ENCODE results near the gene MPLKIP.
"Not testable (repeated sequence)": the region's sequence is repeated elsewhere in the genome, so short reads cannot be mapped to it uniquely, and the experiment has no call there.

The MPLKIP gene

GRCh38 chr7:40137563-40137962, 3.1 kb upstream of the MPLKIP start:
- H3K27ac ChIP-seq, result no peak overlapping the region
- TF ChIP-seq ZFX (IDR thresholded peaks at IDR 0.05), result no peak
- TF ChIP-seq CTCF (conservative IDR thresholded peaks at IDR 0.05), result no peak

DNA sequence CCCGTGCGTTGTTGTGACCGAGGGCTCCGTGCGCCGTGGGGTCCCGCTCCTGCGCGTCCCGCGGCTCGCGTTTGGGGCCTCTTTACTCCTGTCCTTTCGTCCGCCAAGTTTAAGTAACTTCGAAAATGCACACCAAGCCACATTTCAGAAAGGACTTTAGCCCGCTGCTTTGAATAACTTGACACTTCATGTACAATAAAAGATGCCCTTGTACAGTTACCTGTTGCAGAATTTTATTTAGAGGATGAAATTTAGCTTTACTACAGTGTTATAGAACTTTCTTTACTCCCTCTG, 842 bp upstream of the MPLKIP start:
- TF ChIP-seq CTCF (conservative IDR thresholded peaks at IDR 0.05) (no peak), ZFX (IDR thresholded peaks at IDR 0.05) (no peak)
- H3K27ac ChIP-seq, result peak overlapping the region; percentile 78

DNA sequence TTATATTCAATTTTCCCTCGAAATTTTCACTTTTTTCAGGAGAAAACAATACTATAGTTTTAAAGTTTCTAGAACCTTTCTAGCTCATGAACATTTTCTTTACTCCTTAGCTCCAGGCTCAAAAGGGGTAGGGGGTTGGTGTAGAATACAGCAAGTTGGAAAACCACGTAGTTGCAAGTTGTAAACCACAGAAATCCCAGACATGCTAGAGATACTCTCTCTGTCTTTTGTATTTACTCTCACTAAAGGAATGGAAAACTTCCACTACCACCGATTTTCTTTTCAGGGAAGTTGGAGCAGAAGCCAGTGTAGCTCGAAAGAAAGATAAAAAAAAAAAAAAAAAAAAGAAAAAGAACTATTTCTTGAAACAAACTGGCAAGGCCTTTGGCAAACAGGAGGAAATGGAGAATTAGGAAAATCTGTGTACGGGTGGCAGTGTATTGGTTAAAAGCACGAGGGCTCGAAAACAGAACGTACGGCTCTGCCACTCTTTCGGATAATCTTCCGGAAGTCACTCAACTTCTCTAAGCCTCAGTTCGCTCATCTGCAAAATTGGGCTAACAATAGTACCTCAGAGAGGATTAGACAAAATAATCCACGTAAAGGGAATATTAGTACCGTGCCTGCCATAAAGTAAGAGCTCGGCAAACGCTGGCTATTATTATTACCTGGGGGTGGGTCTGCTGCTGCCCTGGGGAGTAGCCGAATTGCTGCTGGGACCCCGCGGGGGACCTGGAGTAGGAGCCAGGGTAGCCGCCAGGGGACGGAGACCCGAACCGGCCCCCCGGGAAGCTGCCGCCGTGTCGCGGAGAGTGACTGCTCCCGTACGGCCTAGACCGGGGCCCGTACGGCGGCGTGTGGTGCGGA, 628 bp downstream of the MPLKIP start:
- no peak for TF ChIP-seq CTCF (conservative IDR thresholded peaks at IDR 0.05)
- no peak for TF ChIP-seq ZFX (IDR thresholded peaks at IDR 0.05)
- H3K27ac ChIP-seq, result peak overlapping the region; percentile 78

GRCh38 chr7:40122940-40123254, 11.5 kb downstream of the MPLKIP start:
- TF ChIP-seq CTCF (conservative IDR thresholded peaks at IDR 0.05), result no peak
- no peak for TF ChIP-seq ZFX (IDR thresholded peaks at IDR 0.05)
- no peak overlapping the region for H3K27ac ChIP-seq

DNA sequence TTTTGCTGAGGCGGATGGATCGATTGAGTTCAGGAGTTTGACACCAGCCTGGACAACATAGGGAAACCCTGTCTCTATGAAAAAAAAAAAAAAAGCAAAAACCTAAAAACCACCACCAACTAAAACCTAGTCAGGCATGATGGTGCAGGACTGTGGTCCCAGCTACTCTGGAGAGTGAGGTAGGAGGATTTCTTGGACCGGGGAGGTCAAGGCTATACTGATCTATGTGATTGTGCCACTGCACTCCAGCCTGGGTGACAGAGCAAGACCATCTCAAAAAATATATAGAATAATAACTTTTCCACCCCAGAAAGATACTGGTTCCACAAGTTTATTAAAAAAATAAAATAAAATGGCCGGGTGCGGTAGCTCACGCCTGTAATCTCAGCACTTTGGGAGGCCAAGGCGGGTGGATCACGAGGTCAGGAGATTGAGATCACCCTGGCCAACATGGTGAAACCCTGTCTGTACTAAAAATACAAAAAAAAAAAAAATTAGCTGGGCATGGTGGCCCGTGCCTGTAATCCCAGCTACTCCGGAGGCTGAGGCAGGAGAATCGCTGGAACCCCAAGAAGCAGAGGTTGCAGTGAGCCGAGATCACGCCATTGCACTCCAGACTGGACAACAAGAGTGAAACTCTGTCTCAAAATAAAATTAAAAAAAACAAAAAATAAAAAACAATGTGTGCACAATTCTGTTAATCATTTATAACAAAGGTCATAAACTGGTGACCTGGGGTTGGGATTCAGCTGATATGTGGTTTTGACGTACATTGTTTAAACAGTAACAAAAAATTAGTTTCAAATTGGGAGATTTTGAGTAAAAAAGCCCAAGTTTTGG, 12.1 kb downstream of the MPLKIP start:
- not testable (repeated sequence) for H3K27ac ChIP-seq

GRCh38 chr7:40120020-40120419, 14.4 kb downstream of the MPLKIP start:
- H3K27ac ChIP-seq, result no peak overlapping the region
- TF ChIP-seq ZFX (IDR thresholded peaks at IDR 0.05) (no peak), CTCF (conservative IDR thresholded peaks at IDR 0.05) (no peak)

GRCh38 chr7:40118201-40118600, 16.2 kb downstream of the MPLKIP start:
- not testable (repeated sequence) for H3K27ac ChIP-seq

- H3K27ac ChIP-seq, result not testable (repeated sequence)
Measured at GRCh38 chr7:40117199-40117598, 17.2 kb downstream of the MPLKIP start.

GRCh38 chr7:40115936-40116335, 18.5 kb downstream of the MPLKIP start:
- H3K27ac ChIP-seq, result no peak overlapping the region
- TF ChIP-seq ZFX (IDR thresholded peaks at IDR 0.05) (no peak), CTCF (conservative IDR thresholded peaks at IDR 0.05) (no peak)
